CD4-positive, alpha-beta T cell treated with Interleukin-6 for 4 hours (primary cell): ENCODE data around the gene SAFB2.

Experiments
- DNase-seq: peaks from one replicate; pipeline ENCODE4 v3.0.0-alpha.2; 2020; ENCODE audit warnings: mixed read lengths

Gene SAFB2

GRCh38 chr19:5537870-5538269, 84.7 kb downstream of the SAFB2 start:
- no peak for DNase-seq
